GM21737 (cell line): ENCODE measurements around the gene FARP1.
A peak's percentile ranks its signal among the peaks of the same experiment; 100 is the strongest.

Experiments
- ATAC-seq: cut with Tn5 transposase; IDR thresholded peaks from one replicate; pipeline ENCODE4 v1.9.1; 2021; ENCODE audit warnings: mild to moderate bottlenecking, moderate library complexity; ENCODE audit not compliant: unreplicated experiment

FARP1 gene

DNA sequence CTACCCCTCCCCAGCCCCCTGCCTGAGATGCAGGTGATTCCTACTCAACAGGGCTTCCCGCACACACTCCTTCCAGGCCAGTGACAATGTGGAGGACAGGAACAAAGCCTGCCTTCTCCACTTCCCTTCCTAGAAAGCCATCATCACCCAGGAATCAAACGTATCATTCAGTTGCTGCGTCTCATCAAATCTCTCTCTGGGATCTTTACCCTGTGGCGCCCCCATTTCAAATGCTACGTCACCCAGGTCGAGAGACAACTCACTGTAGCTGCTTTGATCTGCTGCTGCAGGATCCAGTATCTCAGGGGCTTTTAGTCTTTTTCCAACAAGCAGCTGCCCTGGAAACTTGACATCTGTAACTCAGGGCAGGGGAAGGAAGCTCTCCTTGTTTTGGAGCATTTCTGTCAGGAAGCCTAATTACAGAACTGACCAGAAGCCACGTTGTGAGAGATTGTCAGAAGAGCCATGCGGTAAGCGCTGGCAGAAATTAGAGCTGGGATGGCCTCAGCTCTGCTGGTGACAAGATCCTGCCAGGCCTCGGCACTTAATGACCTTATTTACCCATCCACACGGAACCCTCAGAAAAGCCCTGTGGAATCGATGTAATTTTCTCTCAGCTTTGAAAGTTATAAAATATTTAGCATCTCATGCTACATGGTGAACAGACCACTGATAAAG lies 293.5 kb downstream of the FARP1 start:
- no peak for ATAC-seq

DNA sequence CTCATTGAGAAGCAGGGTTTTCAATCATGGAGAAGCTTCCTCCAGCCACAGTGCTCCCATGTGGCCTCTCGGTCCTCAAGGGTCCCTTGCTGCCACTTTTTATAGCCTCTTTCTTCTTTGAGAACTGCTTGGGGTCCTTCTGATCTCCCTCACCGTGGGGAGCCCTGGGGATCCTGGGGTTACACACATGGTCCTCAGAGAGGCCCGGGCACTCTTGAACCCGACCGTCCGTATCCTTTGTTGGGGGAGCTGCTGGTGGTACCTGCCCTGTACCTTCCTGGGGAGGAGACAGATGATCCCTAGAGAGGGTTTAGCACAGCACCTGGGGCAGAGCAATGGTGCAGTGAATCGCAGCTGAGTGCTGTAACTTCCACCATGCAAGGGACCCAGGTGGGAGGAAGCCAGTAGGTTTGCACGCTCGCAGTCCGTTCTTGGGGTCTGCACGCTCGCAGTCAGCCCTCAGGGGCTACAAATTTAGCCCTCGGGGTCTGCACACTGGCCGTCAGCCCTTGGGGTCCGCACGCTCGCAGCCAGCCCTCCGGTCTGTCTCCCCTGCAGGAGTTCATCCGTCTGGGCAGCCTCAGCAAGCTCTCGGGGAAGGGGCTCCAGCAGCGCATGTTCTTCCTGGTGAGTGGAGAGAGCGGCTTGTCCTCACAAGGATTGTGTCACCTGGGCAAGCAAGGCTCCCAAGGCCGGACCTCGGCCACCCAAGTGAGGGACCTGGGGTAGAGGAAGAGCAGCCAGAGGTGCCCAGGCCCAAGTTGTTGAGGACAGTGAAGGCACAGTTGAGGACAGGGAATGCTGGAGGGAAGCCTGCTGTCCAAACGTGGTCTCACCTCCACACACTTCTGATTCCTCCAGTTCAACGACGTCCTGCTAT lies 295.6 kb downstream of the FARP1 start:
- ATAC-seq, result no peak

DNA sequence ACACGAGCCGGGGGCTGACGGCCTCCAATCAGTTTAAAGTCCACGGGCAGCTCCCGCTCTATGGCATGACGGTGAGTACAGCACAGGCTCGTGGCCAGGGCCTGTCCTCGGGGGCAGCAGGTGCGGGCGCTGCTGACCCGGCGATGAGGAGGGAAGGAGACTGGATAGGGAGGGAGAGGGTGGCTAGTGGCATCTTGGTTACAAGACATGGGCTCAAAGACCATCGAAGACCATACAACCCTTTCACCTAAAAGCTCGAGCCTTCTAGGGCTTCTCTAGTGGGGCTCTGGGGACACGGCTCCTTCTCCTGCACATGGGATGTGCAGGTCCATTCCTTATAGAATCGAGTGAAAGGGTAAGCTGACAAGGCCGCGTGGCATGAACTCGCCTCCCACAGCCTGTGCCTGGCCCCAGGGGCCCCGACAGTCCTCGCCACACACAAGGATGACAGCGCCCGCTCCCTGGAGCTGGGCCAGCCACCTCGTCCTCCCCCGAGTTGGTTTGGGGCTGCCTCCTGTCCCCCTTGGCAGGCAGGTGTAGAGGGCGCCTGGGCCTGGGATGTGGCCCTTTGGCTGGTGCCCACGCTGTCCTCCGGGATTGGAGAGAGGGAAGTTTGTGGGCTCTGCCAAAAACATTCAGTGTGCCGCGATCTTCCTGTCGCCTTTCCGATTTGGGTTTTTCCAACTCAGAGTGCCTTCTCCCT lies 296.4 kb downstream of the FARP1 start:
- no peak for ATAC-seq

DNA sequence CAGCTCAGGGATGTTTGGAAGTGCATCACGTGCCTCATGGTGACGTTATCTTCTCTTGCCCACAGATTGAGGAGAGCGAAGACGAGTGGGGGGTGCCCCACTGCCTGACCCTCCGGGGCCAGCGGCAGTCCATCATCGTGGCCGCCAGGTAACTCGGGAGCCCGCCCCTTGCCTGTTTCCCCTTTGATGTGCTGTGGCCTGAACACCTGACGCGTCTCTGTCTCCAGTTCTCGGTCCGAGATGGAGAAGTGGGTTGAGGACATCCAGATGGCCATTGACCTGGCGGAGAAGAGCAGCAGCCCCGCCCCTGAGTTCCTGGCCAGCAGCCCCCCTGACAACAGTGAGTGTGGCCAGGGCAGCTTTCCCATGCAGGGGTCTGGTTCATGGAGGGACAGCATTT lies 297.0 kb downstream of the FARP1 start:
- no peak for ATAC-seq

DNA sequence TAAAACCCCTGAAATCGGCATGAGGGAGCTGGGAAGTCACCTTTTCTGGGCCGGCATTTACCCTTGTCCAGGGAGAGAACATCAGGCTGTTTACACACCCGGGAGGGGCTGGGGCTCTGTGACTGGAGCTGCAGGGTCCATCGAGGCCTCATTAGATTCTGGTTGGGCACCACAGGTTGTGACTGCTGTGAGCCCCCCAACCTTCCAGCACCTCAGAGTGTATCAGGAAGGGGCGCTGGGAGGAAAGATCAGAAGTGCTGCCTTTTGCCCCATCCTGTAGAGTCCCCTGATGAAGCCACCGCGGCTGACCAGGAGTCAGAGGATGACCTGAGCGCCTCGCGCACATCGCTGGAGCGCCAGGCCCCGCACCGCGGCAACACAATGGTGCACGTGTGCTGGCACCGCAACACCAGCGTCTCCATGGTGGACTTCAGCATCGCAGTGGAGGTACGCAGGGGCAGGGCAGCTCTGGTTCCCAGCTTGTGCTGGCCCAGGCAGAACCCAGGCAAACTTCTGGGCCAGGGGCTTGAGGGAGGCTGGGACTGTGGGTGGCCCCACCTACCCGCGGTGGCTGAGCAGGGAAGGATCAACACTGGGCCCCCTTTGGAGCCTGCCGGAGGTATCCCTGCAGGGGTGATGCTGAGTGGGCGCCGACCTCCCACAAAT lies 297.6 kb downstream of the FARP1 start:
- ATAC-seq, result no peak

DNA sequence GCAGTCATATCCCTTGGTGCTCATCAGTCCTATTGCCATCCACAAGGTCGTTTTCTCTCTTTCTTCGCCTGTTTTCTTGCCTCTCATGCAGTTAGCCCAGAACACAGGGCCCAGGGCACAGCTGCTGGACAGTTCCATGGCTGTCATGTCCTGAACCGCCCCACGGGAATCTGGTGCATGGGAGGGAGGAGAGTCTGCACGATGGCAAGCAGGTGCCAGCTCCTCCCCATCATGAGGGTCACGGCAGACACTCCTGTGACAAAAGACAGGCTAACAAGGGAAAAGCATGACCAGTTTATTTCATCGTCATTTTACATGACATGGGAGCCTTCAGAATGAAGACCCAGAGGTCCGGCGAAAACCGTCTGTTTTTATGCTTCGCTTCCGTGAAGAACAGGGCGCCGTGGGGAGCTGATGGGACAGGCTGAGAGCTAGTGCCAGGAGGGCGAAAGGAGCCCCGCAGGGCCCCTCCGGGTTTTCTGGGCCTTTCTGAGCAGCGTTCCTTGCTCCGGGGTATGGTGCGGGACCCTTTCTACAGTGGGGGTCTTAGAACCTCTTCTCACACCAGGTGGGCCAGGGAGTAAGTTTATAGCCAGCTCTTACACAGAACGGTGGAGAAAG lies 298.3 kb downstream of the FARP1 start:
- no peak for ATAC-seq

DNA sequence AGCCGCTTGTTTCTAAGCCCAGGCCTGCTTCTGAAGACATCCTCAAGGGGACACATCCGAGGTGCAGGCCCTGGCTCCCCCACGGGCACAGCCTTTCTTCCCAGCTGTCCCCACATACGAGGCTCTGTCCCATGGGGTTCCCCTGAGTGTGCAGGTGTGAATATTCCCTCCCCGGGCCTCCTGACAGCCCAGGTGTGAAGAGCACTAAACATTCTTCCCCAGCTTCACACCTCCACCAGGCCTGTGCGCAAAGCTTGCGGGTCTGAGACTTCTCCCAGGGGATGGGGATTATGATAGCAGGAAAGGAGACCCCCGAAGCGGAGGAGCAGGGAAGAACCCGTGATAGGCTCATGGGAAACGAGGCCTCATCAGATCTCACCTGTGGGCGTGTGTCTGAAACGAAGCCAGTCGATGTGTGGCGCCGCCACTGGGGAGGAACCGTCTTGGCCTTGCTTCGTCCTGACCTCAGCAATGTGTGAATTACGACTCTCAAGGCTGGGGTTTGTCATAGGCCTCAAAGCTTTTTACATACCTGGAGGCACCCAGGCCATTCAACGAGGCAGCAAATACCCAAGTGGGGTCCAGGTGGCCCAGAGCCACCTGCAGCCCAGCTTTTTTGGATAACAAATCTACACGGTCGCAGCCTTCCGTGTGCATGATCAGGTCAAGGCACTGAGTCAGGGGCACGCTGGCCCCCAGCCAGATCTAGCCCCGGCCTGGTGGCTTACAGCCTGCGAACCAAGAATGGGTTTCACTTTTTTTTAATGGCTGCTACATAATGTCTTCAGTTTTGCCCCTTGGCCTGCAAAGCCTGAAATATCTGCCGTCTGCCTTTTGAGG lies 299.7 kb downstream of the FARP1 start:
- ATAC-seq, result no peak

DNA sequence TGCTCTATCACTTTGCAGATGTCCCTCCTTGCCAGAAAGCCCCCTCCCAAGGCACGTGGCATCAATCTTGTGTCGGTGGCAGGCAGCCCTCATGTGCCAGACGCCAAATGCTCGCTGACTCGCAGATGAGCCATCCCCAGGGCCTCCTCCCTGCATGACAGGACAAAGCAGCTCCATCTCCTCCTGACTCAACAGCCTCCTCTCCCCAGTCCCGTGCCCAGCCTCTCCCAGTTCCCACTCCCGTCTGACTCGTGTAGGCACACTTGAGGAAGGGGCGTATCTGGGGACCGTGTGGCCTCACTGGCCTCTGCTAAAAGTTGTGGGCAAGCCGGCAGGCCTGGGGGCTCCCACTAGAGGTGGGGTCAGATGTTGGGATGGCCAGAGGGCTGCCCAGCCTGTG lies 300.4 kb downstream of the FARP1 start:
- ATAC-seq, result no peak

DNA sequence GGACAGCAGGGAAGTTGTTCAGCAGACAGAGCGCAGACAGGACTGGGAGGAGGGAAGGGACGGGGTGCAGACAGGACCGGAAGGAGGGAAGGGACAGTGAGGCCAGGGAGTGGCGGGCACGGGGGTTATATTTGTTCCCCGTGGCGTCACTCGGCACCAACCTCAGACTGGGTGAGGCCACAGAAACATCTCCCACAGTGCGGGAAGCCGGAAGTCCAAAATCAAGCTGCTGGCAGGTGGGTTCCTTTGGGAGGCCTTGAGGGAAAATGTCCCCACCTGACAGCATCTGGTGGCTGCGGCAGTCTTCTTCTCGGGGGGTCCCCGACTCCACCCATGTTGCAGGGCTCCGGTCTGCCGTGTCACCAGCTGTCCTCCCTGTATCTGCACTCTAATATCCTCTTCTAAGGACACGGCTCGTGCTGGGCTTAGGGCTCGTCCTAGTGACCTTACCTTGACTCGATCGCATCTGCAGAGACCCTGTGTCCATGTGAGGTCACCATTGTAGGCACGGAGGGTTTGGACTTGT lies 301.0 kb downstream of the FARP1 start:
- ATAC-seq, result no peak

DNA sequence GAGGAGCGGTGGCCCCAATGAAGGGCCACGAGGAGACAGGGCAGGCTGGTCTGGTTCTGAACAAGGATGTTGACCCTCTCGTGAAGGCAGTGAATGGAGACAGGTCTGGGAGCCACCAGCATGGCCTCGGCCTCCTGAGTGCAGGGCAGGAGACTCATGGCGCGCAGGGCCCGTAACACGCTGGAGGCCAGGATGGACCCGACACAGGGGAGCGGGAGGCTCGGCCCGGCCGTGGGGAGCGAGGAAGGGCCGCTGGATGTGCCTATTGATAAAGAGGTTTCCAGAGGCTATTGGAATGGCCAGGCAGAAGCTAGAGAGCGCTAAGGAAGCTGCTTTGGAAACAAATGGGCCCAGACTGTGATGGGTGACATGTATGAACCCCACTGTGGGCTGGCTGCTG lies 301.5 kb downstream of the FARP1 start:
- ATAC-seq, result no peak

DNA sequence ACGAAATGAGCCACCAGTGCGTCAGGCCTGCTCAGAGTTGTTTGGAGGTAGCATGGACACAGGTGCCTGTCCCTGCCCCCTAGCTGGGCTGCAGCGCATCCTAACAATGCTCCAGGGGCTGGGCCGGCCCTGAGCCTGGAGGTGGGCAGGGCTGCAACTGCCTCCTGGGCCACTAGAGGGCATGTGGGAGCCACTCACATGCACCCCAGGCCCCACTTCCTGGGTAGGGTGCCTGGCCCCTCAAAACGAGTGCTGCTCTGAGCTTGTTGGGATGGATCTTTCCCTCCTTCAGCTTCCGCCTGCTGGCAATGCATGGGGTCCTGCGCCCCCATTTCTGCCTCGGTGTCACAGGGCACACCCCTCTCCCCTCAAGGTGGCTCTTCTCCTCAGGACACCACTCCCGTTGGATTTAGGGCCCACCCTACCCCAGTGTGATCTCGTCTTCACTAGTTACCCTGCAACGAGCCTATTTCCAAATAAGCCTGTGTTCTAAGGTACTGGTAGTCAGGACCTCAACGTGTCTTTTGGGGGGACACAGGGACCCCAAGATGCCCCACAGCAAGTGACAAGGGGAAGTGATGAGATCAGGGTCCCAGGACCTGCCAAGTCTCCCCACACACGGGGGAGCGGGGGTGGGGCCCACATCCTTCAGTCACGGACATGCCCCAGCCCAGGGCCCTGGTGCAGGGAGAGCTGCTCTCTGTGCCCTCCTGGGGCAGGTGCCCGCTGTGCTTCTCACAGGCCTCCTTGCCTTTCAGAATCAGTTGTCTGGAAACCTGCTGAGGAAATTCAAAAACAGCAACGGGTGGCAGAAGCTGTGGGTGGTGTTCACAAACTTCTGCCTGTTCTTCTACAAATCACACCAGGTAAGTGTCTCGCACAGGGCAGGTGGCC lies 302.7 kb downstream of the FARP1 start:
- peak; percentile 85 for ATAC-seq

DNA sequence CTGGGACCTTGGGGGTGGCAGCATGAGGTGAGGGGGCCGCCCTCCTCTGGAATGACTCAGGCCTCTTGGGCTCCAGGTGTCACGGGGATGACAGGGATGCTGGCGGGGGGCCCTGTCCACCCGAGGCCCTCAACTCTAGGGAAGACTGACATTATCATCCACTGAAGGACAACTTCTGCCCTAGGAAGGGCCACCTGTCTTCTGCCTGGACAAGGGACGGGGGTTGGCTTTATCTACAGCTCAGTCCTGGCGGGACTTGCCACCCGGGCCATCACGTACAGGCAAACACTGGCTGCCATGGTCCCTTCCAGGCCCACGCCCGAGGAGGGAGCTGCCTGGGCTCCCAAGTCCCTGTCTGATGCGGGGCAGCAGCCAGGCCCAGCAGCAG lies 303.3 kb downstream of the FARP1 start:
- no peak for ATAC-seq

DNA sequence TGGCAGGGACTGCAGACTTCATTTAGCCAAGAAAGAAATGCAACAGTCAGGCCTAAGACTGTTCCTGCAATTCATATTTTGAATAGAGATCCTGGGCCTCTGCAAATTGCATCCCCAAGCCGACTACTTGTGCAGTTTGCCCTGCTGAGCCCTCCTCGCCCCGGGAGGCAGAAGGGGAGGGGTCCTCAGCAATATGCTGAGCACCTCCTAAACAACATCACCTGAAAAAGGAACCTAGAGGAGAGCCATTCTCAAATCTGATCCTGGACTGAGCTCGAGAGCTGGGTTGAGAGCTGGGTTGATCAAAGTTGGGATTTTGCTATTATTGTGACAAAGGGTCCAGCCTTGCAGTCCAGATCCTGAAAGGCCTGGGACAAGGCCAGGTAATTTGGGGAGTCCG lies 304.2 kb downstream of the FARP1 start:
- ATAC-seq, result no peak

DNA sequence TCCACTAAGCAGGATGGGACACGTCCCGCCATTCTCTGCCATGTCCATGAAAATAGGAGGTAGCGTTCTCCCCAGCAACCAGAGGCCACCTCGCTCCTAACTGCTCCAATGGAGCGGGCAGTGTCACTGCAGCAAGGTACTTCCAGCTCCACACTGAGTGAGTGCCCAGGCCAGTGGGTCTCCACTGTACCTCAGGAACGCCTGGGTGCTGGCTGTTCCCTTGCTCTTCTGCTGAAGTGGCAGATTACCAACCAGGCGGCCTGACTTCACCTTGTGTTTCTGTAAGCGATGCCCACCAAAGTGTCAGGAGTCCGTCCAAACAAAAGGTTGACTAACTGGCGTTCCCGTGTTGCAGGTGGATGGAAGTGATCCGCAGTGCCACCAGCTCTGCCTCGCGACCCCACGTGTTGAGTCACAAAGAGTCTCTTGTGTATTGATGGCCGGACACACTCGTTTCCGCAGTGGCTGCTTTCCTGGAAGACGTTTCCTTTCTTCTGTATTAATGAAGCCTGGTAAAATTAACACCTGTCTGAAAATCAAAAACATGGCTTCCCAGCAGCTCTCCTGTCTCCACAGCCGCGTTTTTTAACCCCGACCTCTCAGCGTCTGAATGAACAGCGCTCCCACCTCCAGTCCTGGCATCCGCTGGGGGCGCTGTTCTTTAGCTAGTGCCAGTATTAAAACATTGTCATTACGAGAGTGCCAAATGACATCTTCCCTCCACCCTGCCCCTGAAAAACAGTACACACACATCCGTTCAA lies 305.2 kb downstream of the FARP1 start:
- ATAC-seq, result no peak

DNA sequence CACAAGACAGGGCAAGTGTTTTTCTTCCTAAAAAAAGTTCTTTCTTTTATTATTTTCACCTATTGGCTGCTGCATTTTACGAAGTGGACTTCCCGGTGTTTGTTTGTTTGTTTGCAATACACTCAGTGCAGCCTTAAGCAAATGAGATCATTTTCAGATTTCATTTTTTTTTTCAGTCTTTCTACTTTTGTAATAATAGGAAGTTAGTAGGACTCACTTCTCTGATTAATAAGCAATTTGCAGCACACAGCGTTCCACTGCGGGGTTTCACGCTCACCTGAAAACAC lies 305.7 kb downstream of the FARP1 start:
- ATAC-seq, result no peak

DNA sequence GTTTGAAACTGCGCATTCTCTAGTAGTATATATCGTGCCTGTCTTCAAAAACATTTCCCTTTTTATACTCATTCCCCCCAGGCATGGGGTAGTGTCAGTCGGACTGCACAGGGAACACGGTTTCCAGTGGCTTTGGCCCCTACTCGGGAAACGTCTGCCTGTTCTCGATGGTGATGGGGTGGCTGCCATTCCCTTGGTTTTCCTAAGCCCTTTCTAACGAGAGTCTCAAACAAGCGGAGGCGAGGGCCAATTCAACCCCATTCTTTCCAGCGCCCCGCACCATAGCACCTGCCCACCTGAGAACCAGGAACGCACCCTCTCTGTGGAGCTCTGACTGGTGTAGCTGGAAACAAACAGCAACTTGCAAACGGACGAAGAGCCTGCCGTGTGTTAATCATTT lies 306.4 kb downstream of the FARP1 start:
- no peak for ATAC-seq

DNA sequence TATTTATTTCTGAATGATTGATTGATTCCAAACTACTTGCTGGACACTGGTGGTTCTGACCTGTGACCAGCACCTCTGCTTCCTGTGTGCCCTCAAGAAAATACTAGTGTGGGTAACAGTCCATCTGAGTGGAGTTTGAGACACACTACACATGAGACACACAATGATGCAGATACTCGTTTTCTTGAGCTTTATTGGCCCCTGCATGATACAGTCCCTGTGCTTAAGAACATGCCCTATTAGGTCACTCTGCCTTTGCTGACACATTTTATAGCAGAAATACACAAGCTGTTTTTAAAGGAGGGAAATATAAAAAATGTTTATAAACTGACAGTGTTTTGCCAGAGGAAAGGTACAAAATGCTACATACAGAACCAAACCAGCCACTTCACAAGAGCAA lies 307.1 kb downstream of the FARP1 start:
- ATAC-seq, result no peak

DNA sequence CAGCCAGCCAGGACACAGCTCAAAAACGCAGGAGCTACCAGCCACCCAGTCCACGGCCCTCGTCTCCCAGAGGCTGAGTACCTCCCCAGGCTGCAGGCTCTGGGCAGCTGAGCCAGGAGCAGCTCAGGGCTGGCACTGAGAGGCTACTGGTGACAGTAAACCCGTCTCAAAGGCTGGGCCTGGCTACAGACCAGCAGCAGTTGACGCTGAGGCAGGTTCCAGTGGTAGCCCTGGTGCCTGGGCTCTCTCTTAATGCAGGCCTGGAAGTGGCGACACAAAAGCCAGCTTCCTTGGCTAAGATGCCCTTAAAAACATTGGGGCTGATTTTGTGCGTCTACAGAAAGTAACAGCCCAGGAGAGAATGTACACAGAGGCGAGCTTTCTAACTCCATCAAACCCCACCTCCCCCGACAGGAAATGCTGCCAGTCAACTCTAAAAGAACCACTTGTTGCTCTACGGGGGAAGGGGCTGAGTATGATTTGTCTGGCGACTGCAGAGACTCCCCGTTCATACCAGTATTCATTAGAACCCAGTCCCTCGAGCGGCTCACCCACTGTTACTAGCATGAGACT lies 307.7 kb downstream of the FARP1 start:
- ATAC-seq, result no peak
